Cardiac fibroblast (primary cell): ENCODE results near the gene PREX1.
"Not testable (repeated sequence)": the region's sequence is repeated elsewhere in the genome, so short reads cannot be mapped to it uniquely, and the experiment has no call there.

Experiments
- DNase-seq, 2 donors: peaks; one replicate each; pipeline versions ENCODE4 v3.0.0 to v3.0.0-alpha.2; 2010; ENCODE audit warnings: low read depth in 2 of 2
- H3K4me3 ChIP-seq, 2 donors: replicated peaks in 1 of 2; 1 replicate in 1 of 2; 2 replicates in 1 of 2; pipeline ENCODE4 v1.5.1; 2011; ENCODE audit warnings: low read depth in 2 of 2, low read length in 2 of 2, mild to moderate bottlenecking in 2 of 2, moderate library complexity in 1 of 2
- TF ChIP-seq, protein P1 (sequence below): IDR thresholded peaks from one replicate; pipeline ENCODE4 v1.5.1; 2011; ENCODE audit warnings: low read depth, mild to moderate bottlenecking, low read length, inconsistent platforms

Gene PREX1

DNA sequence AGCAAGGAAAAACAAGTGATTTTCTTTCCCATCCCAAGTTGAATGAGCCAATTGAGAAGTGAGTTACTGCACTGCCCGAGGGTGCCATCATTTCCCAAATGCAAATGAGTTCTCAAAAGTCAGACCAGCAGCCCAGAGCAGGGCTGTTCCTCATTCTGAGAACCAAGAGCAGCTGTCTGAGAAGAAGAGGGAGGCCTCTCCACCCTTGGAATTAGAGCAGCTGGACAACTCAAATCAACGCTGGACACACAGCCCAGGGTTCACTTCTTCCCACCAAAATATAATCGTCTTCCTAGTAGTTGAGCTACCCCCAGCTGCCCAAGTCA is 4.6 kb upstream of the PREX1 start:
- DNase-seq = no peak

DNA sequence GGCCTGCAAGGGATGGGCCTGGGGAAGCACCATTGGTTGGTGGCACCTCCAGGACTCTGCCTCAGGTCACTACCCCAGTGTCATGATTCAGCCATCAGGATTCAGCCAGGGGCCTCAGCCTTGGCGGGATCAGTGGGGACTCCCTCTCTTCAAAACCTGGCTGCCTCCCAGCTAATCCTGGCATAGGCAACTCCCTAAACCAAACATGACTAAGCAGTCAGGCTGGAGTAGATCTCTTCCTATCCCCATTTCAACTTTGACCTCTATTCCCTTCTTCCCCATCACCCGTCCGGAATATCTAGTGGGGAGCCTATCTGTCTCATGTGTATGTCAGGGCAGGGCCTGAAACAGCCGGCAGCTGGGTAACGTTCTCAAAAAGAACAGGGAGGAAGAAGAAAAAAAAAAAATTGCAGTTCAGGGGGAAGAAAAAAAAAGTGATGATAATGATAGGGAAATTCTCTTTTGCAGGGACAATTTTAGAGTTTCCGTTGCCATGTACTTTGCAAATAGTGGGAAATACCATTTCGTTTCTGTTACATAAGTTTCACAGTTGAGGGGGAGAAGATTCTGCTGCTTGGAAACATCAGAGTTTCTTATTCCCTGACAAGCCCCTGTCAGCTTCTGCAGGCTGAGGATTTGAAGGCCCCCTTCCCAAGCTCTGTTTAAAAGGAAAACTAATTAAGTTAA is 4.1 kb upstream of the PREX1 start:
- no peak overlapping the region for H3K4me3 ChIP-seq
- DNase-seq = peak; percentile 54 to 78
- TF ChIP-seq, protein P1, sequence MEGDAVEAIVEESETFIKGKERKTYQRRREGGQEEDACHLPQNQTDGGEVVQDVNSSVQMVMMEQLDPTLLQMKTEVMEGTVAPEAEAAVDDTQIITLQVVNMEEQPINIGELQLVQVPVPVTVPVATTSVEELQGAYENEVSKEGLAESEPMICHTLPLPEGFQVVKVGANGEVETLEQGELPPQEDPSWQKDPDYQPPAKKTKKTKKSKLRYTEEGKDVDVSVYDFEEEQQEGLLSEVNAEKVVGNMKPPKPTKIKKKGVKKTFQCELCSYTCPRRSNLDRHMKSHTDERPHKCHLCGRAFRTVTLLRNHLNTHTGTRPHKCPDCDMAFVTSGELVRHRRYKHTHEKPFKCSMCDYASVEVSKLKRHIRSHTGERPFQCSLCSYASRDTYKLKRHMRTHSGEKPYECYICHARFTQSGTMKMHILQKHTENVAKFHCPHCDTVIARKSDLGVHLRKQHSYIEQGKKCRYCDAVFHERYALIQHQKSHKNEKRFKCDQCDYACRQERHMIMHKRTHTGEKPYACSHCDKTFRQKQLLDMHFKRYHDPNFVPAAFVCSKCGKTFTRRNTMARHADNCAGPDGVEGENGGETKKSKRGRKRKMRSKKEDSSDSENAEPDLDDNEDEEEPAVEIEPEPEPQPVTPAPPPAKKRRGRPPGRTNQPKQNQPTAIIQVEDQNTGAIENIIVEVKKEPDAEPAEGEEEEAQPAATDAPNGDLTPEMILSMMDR = no peak

More for the DNA sequence above, 4.6 kb upstream of the PREX1 start:
- TF ChIP-seq, protein P1 = no peak
- H3K4me3 ChIP-seq = no peak overlapping the region

DNA sequence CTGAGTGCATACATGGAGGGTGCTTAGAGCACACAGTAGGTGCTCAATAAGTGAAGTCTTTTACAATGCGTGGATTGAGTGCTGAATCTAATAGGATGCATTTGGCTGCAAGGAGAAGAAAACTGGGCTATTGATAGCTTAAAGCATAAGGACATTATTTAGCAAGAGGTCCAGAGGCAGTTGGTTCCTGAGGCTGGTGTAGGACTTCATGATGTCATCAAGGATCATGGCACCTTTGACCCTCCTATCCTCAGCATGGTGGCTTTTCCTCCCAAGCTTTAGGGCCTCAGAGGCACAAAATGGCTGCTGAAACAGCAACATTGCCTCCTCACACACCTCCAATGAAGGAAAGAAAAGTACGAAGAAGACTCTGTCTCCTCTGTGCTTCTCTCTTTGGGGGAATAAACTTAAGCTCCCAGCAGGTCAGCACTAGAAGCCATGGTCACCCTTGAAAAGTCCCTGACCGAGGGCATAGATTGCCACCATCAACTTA is 3.1 kb upstream of the PREX1 start:
- TF ChIP-seq, protein P1 = no peak
- DNase-seq = no peak

GRCh38 chr20:48829940-48830339 is 2.1 kb upstream of the PREX1 start:
- TF ChIP-seq, protein P1 = no peak
- no peak for DNase-seq
- no peak overlapping the region for H3K4me3 ChIP-seq

More for the DNA sequence above, 3.1 kb upstream of the PREX1 start:
- H3K4me3 ChIP-seq = no peak overlapping the region

DNA sequence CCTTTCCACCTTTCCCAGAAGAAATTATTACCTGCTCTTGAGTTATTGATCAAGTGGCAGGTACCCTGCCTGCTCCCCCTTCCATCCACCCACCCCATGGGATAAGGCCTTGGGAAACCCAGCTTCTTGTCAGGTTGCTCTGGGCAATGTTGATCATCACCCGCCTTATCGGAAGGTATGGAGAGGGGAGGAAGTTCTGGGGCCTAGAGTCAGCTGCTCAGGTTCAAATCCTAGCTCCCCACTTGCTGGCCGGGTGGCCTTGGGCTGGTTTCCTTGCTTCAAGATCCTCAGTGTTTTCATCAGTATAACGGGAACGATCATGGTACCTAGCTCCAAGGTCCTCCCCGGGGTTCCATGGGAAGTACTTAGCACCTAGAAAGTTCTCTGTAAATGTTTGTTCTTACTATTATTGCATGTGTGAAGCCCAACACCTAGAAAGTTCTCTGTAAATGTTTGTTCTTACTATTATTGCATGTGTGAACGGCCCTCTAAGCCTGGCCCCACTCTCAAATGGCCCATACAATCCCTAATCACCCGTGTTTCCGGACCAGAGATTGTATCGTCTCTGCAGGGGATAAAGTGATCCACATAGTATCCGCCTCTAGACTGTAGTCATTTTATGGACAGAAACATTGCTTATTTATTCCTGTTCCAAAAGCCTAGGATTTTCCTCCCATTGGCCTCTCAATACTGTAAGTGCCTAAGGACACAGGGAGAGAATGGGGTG is 1.1 kb upstream of the PREX1 start:
- DNase-seq = no peak
- TF ChIP-seq, protein P1 = no peak
- H3K4me3 ChIP-seq = peak overlapping the region; percentile 50 to 58

GRCh38 chr20:48826883-48827771 is 672 bp downstream of the PREX1 start:
- peak in 1 of 2 donors; percentile 51 for DNase-seq
- TF ChIP-seq, protein P1 = no peak

GRCh38 chr20:48826480-48826879 is 1.3 kb downstream of the PREX1 start:
- peak overlapping the region; percentile 79 to 91 for H3K4me3 ChIP-seq
- not testable (repeated sequence) for DNase-seq

More at GRCh38 chr20:48826883-48827771, 672 bp downstream of the PREX1 start:
- H3K4me3 ChIP-seq = peak overlapping the region; percentile 79 to 91
